Endodermal cell (in vitro differentiated cells): ENCODE results near the gene APCS. TPM values are rescaled to one million over a fixed set of nuclear protein-coding genes. Genes with fewer than 3 reads are reported as not detected.

Source experiments
- DNase-seq: peaks from one replicate; pipeline ENCODE4 v3.0.0-alpha.2; 2017
- H3K27ac ChIP-seq: 2 replicates; pipeline ENCODE4 v1.5.1; 2013; ENCODE audit warnings: mild to moderate bottlenecking, low read depth, low read length, moderate library complexity
- H3K27me3 ChIP-seq: 2 replicates; pipeline ENCODE4 v1.6.1; 2013; ENCODE audit warnings: mild to moderate bottlenecking, low read length, moderate library complexity; ENCODE audit not compliant: insufficient read depth, control insufficient read depth, poor library complexity, severe bottlenecking
- H3K36me3 ChIP-seq: 2 replicates; pipeline ENCODE4 v1.7.0; 2013; ENCODE audit warnings: mild to moderate bottlenecking, low read length, moderate library complexity; ENCODE audit not compliant: control insufficient read depth, insufficient read depth
- H3K4me1 ChIP-seq: one replicate; pipeline ENCODE4 v1.7.0; 2013; ENCODE audit warnings: low read length; ENCODE audit not compliant: control insufficient read depth, insufficient read depth
- H3K4me3 ChIP-seq: 2 replicates; pipeline ENCODE4 v1.5.1; 2013; ENCODE audit warnings: mild to moderate bottlenecking, low read length, moderate library complexity
- H3K9ac ChIP-seq: 2 replicates; pipeline ENCODE4 v1.6.1; 2013; ENCODE audit warnings: mild to moderate bottlenecking, low read length, moderate library complexity; ENCODE audit not compliant: poor library complexity, severe bottlenecking; ENCODE audit errors: extremely low read depth
- H3K9me3 ChIP-seq: 2 replicates; pipeline ENCODE4 v1.6.1; 2013; ENCODE audit warnings: mild to moderate bottlenecking, low read length, moderate library complexity; ENCODE audit not compliant: control insufficient read depth
- H3K27ac Mint-ChIP-seq: 2 replicates; pipeline ENCODE4 v1.8.0; 2020; ENCODE audit warnings: mixed read lengths
- H3K27me3 Mint-ChIP-seq: 2 replicates; pipeline ENCODE4 v1.8.0; 2021; ENCODE audit warnings: mild to moderate bottlenecking, mixed read lengths; ENCODE audit not compliant: insufficient read depth
- H3K36me3 Mint-ChIP-seq: 2 replicates; pipeline ENCODE4 v1.8.0; 2020; ENCODE audit warnings: low read depth, mixed read lengths
- H3K4me1 Mint-ChIP-seq: 2 replicates; pipeline ENCODE4 v1.8.0; 2020; ENCODE audit warnings: mixed read lengths
- H3K4me3 Mint-ChIP-seq: 2 replicates; pipeline ENCODE4 v1.8.0; 2020; ENCODE audit warnings: mild to moderate bottlenecking, moderate library complexity, mixed read lengths
- H3K9me3 Mint-ChIP-seq: 2 replicates; pipeline ENCODE4 v1.8.0; 2020; ENCODE audit warnings: mild to moderate bottlenecking, mixed read lengths
- WGBS, 2 experiments: methylation state at CpG; one replicate each; pipeline versions ENCODE4 v1.1.5 to v1.1.7; 2013; ENCODE audit warnings: missing lambda C conversion rate in 2 of 2, mixed read lengths in 1 of 2; ENCODE audit not compliant: insufficient coverage in 1 of 2, insufficient read length in 1 of 2; 5-methylcytosine and 5-hydroxymethylcytosine counted together
- total RNA-seq, 2 donors: library from RNA; stranded (reverse); fragmentation: NEBNext Ultra II Directional in 1 of 2; extraction: Animal tissue kit (Norgen Biotek cat#: 25700) in 1 of 2; gene quantifications; 2 replicates in 1 of 2; 3 replicates in 1 of 2; pipeline ENCODE4 v1.2.1, GENCODE V29; 2021
- TF ChIP-seq, protein P1 (sequence below): fragments of 200-600 bp; sonication (generic); conservative IDR thresholded peaks from 2 replicates; pipeline ENCODE4 v1.5.0; 2021; ENCODE audit warnings: antibody characterized with exemption, mild to moderate bottlenecking

The APCS gene
- total RNA-seq, 2 donors from 2014 or later: not detected

DNA sequence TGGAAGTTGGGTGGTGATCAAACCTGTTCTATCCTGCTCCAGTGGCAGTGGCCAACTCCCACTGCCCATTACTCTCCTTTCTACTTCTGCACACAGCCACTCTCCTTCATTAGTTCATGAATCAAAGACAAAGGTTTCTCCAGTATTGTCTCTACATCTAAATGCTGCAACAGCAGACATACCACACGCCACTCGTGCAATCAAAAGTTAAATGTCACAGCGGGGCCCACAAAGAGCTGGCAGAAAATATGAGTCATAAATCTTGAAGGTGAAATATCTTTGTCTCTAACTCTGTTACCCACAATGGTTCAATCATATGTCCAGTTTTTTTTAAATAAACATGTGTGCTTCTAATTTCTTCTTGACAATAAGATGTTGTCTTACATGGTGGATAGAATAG lies 13.3 kb downstream of the APCS start:
- no peaks in the 10 kb centered on the region for H3K36me3 Mint-ChIP-seq
- Histone ChIP-seq H3K27ac (no peak overlapping the region), H3K9me3 (peaks cover 12% of the 10 kb centered on the region), H3K36me3 (no peaks in the 10 kb centered on the region), H3K27me3 (no peaks in the 10 kb centered on the region), H3K9ac (no peak overlapping the region), H3K4me3 (no peak overlapping the region), H3K4me1 (no peaks in the 10 kb centered on the region)
- no peaks in the 10 kb centered on the region for H3K4me1 Mint-ChIP-seq
- H3K27me3 Mint-ChIP-seq: peaks cover 2% of the 10 kb centered on the region
- 80 to 81% methylated on average over 3 of the region's 3 CpGs for WGBS, 2 experiments
- H3K4me3 Mint-ChIP-seq: no peak overlapping the region
- no peak for DNase-seq
- no peak overlapping the region for H3K27ac Mint-ChIP-seq
- peaks cover 65% of the 10 kb centered on the region for H3K9me3 Mint-ChIP-seq
- TF ChIP-seq, protein P1, sequence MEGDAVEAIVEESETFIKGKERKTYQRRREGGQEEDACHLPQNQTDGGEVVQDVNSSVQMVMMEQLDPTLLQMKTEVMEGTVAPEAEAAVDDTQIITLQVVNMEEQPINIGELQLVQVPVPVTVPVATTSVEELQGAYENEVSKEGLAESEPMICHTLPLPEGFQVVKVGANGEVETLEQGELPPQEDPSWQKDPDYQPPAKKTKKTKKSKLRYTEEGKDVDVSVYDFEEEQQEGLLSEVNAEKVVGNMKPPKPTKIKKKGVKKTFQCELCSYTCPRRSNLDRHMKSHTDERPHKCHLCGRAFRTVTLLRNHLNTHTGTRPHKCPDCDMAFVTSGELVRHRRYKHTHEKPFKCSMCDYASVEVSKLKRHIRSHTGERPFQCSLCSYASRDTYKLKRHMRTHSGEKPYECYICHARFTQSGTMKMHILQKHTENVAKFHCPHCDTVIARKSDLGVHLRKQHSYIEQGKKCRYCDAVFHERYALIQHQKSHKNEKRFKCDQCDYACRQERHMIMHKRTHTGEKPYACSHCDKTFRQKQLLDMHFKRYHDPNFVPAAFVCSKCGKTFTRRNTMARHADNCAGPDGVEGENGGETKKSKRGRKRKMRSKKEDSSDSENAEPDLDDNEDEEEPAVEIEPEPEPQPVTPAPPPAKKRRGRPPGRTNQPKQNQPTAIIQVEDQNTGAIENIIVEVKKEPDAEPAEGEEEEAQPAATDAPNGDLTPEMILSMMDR: no peak

DNA sequence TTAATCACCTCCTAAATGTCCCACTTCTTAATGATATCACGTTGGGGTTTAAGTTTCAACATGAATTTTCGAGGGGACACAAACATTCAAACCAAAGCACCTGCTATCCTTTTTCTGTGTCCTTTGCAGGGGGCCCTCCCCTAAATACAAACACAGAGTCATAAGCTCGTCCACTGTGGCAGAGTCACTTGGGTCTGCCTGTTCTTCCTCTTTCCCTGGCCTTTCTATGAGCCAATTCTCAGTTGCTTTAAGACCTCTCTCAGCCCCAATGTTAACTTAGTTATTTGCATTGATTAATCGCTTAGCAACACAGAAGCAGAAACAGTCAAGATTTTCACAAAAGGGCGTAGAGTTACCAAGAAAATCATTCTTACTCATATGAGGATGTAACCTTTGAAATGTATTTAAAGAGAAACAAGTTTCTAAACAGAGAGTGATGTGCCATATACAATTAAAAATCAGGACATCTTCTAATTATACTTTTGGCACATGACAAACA lies 14.9 kb downstream of the APCS start:
- WGBS, 2 experiments: 81 to 82% methylated on average over 3 to 5 of the region's 5 CpGs
- Mint-ChIP-seq H3K27me3 (peaks cover 2% of the 10 kb centered on the region), H3K9me3 (peaks cover 66% of the 10 kb centered on the region), H3K4me3 (no peak overlapping the region), H3K27ac (no peak overlapping the region), H3K36me3 (no peaks in the 10 kb centered on the region), H3K4me1 (no peaks in the 10 kb centered on the region)
- no peak for DNase-seq
- H3K4me1 ChIP-seq: no peaks in the 10 kb centered on the region
- no peak overlapping the region for H3K9ac ChIP-seq
- no peaks in the 10 kb centered on the region for H3K36me3 ChIP-seq
- H3K4me3 ChIP-seq: no peak overlapping the region
- no peaks in the 10 kb centered on the region for H3K27me3 ChIP-seq
- TF ChIP-seq, protein P1: no peak
- H3K27ac ChIP-seq: no peak overlapping the region
- H3K9me3 ChIP-seq: peaks cover 12% of the 10 kb centered on the region

DNA sequence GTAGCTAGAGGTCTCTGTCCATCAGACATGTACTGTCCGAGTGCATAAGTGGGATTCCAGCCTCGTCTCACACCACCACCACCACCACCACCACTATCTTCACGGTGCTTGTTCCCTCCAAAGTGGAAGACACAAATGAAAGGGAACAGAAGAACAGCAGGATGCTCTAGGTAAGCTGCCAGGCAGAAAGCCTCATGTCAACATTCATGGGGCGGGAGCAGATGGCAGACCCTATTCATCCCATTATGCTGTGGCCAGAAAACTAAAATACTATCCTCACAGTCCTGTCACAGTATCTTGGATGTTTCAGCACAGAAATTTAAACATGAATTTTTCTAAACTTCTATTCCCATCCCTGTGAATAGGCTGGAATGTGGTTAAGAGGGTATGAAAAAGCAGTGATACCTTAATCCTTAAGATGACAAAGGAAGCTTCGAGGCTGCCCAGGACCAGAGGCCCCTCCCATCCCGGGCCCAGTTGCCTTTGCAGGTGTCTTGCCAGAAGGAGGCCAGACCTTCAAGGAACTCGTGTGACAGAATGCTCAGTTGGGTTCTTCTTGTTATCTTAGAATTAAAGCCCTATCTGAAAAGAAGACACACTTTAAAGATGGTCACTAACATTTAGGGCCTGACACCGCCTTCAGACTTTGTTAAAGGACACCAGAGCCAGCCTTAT lies 24.7 kb downstream of the APCS start:
- Mint-ChIP-seq H3K9me3 (peaks cover 49% of the 10 kb centered on the region), H3K4me3 (no peak overlapping the region), H3K27ac (no peak overlapping the region), H3K27me3 (peaks cover 2% of the 10 kb centered on the region), H3K4me1 (peaks cover 3% of the 10 kb centered on the region), H3K36me3 (no peaks in the 10 kb centered on the region)
- peak; percentile 67 for DNase-seq
- Histone ChIP-seq H3K9me3 (no peaks in the 10 kb centered on the region), H3K27me3 (no peaks in the 10 kb centered on the region), H3K9ac (no peak overlapping the region), H3K4me1 (peaks cover 11% of the 10 kb centered on the region), H3K4me3 (no peak overlapping the region), H3K36me3 (no peaks in the 10 kb centered on the region), H3K27ac (no peak overlapping the region)
- TF ChIP-seq, protein P1: no peak
- 72 to 84% methylated on average over 4 to 8 of the region's 8 CpGs for WGBS, 2 experiments
